ENCODE data around the gene FHDC1. TPM values are rescaled to one million over a fixed set of nuclear protein-coding genes. Genes with fewer than 3 reads are reported as not detected.
"Not testable (repeated sequence)": the region's sequence is repeated elsewhere in the genome, so short reads cannot be mapped to it uniquely, and the experiment has no call there.

FHDC1 gene
- total and polyA plus RNA-seq, 9 donors, result 0.30 to 4.0 (median 0.91) TPM

DNA sequence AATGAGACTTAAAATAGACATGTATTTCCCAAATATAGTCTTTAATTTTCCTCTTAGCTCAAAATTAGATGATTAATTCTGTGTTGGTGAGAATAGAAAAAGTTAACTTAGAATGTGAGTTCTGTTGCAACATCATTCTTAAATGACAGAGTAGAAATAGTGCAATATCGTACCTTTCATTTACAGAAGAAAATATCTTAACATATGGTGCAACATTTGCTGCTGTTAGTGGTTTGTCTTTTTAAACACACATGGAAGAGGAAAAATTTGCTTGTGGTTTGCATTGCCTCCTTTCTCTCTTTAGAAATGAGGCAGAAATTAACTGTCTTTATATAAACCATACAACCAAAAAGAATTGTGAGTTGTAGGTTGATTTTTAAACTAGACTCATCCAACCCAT lies 39.3 kb upstream of the FHDC1 start:
- WGBS, 3 donors, result 33 to 67% (median 42%) methylated on average over 1 of the region's 1 CpG
- Histone ChIP-seq H3K4me3 (no peak overlapping the region), H3K36me3 (no peaks in the 10 kb centered on the region), H3K27me3 (no peaks in the 10 kb centered on the region), H3K27ac (no peak overlapping the region), H3K4me1 (ENCODE audit: insufficient read depth) (no peaks in the 10 kb centered on the region), H3K9me3 (no peaks in the 10 kb centered on the region)
- TF ChIP-seq CTCF (IDR thresholded peaks at IDR 0.05) (no peak), EP300 (IDR thresholded peaks at IDR 0.05) (no peak), POLR2A (IDR thresholded peaks at IDR 0.05) (no peak)
- DNase-seq, result no peak
- intact Hi-C loops (cut with DNase I), result no loop called here

- H3K36me3 ChIP-seq; H3K9me3 ChIP-seq; H3K4me1 ChIP-seq (ENCODE audit: insufficient read depth); H3K27me3 ChIP-seq; DNase-seq; H3K27ac ChIP-seq; H3K4me3 ChIP-seq; intact Hi-C loops (cut with DNase I): not testable (repeated sequence)
- WGBS, 3 donors, result 86 to 91% (median 89%) methylated on average over 6 of the region's 6 CpGs
Observed at GRCh38 chr4:152898133-152898532, 38.0 kb upstream of the FHDC1 start.

DNA sequence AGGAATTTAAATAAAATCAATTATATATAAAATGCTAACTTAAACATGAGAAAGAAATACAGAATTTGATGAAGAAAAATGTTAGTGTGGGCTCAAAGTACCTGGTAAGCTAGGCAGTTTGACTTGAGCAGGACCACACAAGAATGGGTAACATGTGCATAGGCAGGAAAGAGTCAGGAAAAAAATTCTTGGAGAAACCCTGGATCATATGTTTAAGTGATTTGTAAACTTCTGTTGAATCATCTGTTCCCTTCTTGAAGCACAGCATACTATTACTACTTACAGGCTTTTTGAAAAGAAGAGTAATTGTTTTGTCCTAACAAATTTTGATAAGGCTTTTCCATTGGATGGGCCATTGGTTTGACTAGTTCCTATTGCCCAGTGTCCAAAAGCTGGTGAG lies 37.5 kb upstream of the FHDC1 start:
- Histone ChIP-seq H3K4me1 (ENCODE audit: insufficient read depth) (no peaks in the 10 kb centered on the region), H3K27ac (no peak overlapping the region), H3K36me3 (no peaks in the 10 kb centered on the region), H3K27me3 (no peaks in the 10 kb centered on the region), H3K4me3 (no peak overlapping the region), H3K9me3 (no peaks in the 10 kb centered on the region)
- intact Hi-C loops (cut with DNase I), result no loop called here
- TF ChIP-seq CTCF (IDR thresholded peaks at IDR 0.05), result no peak
- no peak for TF ChIP-seq POLR2A (IDR thresholded peaks at IDR 0.05)
- TF ChIP-seq EP300 (IDR thresholded peaks at IDR 0.05), result no peak
- no peak for DNase-seq

DNA sequence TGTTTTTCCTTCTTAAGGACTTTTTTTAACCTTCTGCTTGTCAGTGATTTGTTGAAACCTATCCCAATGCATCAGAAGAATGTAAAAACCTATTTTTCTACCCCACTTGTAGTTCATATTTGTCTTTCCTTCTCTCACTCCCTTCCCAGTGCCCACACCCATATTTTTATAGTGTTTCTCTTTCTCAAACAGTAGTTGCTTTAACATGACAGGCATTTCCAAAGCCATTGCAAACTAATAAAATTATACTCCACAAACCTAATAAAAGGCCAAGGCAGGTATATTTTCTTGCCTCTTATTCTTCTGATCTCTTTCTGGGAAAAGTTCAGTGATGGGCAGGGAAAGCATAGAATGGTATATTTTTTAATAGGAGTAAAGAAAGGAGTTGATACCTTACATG lies 35.7 kb upstream of the FHDC1 start:
- no peaks in the 10 kb centered on the region for H3K36me3 ChIP-seq
- H3K4me3 ChIP-seq, result no peak overlapping the region
- DNase-seq, result no peak
- no peaks in the 10 kb centered on the region for H3K9me3 ChIP-seq
- no peaks in the 10 kb centered on the region for H3K27me3 ChIP-seq
- intact Hi-C loops (cut with DNase I), result no loop called here
- TF ChIP-seq POLR2A (IDR thresholded peaks at IDR 0.05) (no peak), EP300 (IDR thresholded peaks at IDR 0.05) (no peak), CTCF (IDR thresholded peaks at IDR 0.05) (no peak)
- H3K4me1 ChIP-seq (ENCODE audit: insufficient read depth), result no peaks in the 10 kb centered on the region
- no peak overlapping the region for H3K27ac ChIP-seq

DNA sequence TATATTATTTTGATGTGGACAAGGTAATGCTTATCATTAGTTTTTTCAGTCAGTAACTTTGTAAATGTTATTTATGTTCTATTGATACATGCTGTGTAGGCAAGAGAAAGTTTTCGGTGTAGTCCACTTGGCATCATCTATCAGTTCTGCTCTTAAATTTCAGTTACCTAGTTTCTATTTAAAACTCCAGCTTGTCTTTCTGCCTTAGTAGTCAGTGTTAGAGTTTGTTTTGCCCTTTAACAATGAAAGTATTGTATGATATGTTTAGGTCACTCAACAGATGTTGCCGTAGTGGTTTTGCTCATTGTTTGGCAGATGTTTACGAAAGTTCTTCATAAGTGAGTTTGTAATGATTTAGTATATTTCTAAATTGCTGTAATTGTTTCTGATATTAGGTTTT lies 34.9 kb upstream of the FHDC1 start:
- 53 to 71% (median 71%) methylated on average over 3 of the region's 3 CpGs for WGBS, 3 donors
- TF ChIP-seq EP300 (IDR thresholded peaks at IDR 0.05), result no peak
- no peak for TF ChIP-seq CTCF (IDR thresholded peaks at IDR 0.05)
- no peak for TF ChIP-seq POLR2A (IDR thresholded peaks at IDR 0.05)

More for the DNA sequence above, 34.9 kb upstream of the FHDC1 start:
- intact Hi-C loops (cut with DNase I), result no loop called here
- no peaks in the 10 kb centered on the region for H3K9me3 ChIP-seq
- H3K27me3 ChIP-seq, result no peaks in the 10 kb centered on the region
- H3K27ac ChIP-seq, result no peak overlapping the region
- H3K36me3 ChIP-seq, result no peaks in the 10 kb centered on the region
- no peak for DNase-seq
- no peaks in the 10 kb centered on the region for H3K4me1 ChIP-seq (ENCODE audit: insufficient read depth)
- H3K4me3 ChIP-seq, result no peak overlapping the region
